Measurements from ENCODE around the gene TSPAN32.

Gene TSPAN32

GRCh38 chr11:2266586-2267305 is 35.1 kb upstream of the TSPAN32 start:
- in situ Hi-C loops (cut with MboI; ENCODE audit: low sequenced_read_pairs): no loop called here

GRCh38 chr11:2267306-2267850 is 34.4 kb upstream of the TSPAN32 start:
- in situ Hi-C loops (cut with MboI; ENCODE audit: low sequenced_read_pairs): no loop called here

GRCh38 chr11:2267851-2268728 is 33.7 kb upstream of the TSPAN32 start:
- in situ Hi-C loops (cut with MboI; ENCODE audit: low sequenced_read_pairs): no loop called here

- in situ Hi-C loops (cut with MboI; ENCODE audit: low sequenced_read_pairs): no loop called here
Observed at GRCh38 chr11:2268729-2269600, 32.8 kb upstream of the TSPAN32 start.

GRCh38 chr11:2269601-2270321 is 32.1 kb upstream of the TSPAN32 start:
- in situ Hi-C loops (cut with MboI; ENCODE audit: low sequenced_read_pairs): no loop called here

- in situ Hi-C loops (cut with MboI; ENCODE audit: low sequenced_read_pairs): no loop called here
Observed at GRCh38 chr11:2270322-2271076, 31.3 kb upstream of the TSPAN32 start, which contains the start of gene ASCL2. ASCL2 (minus strand) TSS chr11:2270588; CDS start chr11:2270332, 256 bp downstream.

GRCh38 chr11:2271077-2271326 is 30.8 kb upstream of the TSPAN32 start:
- in situ Hi-C loops (cut with MboI; ENCODE audit: low sequenced_read_pairs): no loop called here

GRCh38 chr11:2271327-2272227 is 30.2 kb upstream of the TSPAN32 start:
- in situ Hi-C loops (cut with MboI; ENCODE audit: low sequenced_read_pairs): no loop called here

- in situ Hi-C loops (cut with MboI; ENCODE audit: low sequenced_read_pairs): no loop called here
Observed at GRCh38 chr11:2272228-2272945, 29.4 kb upstream of the TSPAN32 start.

GRCh38 chr11:2272946-2273280 is 28.9 kb upstream of the TSPAN32 start:
- in situ Hi-C loops (cut with MboI; ENCODE audit: low sequenced_read_pairs): no loop called here

- in situ Hi-C loops (cut with MboI; ENCODE audit: low sequenced_read_pairs): no loop called here
Observed at GRCh38 chr11:2273311-2273710, 28.5 kb upstream of the TSPAN32 start.

GRCh38 chr11:2273771-2274170 is 28.0 kb upstream of the TSPAN32 start:
- in situ Hi-C loops (cut with MboI; ENCODE audit: low sequenced_read_pairs): no loop called here

GRCh38 chr11:2275334-2276279 is 26.2 kb upstream of the TSPAN32 start:
- in situ Hi-C loops (cut with MboI; ENCODE audit: low sequenced_read_pairs): no loop called here

GRCh38 chr11:2276280-2277007 is 25.4 kb upstream of the TSPAN32 start:
- in situ Hi-C loops (cut with MboI; ENCODE audit: low sequenced_read_pairs): no loop called here

- in situ Hi-C loops (cut with MboI; ENCODE audit: low sequenced_read_pairs): no loop called here
Observed at GRCh38 chr11:2277008-2277346, 24.8 kb upstream of the TSPAN32 start.

- in situ Hi-C loops (cut with MboI; ENCODE audit: low sequenced_read_pairs): no loop called here
Observed at GRCh38 chr11:2277933-2278523, 23.8 kb upstream of the TSPAN32 start.
